HepG2 (cell line): ENCODE results near the gene CTSD. TPM values are rescaled to one million over a fixed set of nuclear protein-coding genes. Genes with fewer than 3 reads are reported as not detected.

Experiments used
- FOXA3 ChIP-seq: IDR thresholded peaks from 2 replicates; pipeline ENCODE4 v1.6.1; 2016; ENCODE audit warnings: missing genetic modification reagents, missing compliant biosample characterization
- FOXP4 ChIP-seq: sonication (generic); formaldehyde crosslinking; IDR thresholded peaks from 2 replicates; pipeline ENCODE4 v1.4.0; 2020; ENCODE audit warnings: missing genetic modification reagents
- GATAD2A ChIP-seq: IDR thresholded peaks from 2 replicates; pipeline ENCODE4 v1.6.1; 2016
- HOXA3 ChIP-seq: sonication (generic); formaldehyde crosslinking; IDR thresholded peaks from 2 replicates; pipeline ENCODE4 v1.5.0; 2020; ENCODE audit warnings: missing genetic modification reagents
- NFIC ChIP-seq: IDR thresholded peaks from 2 replicates; pipeline ENCODE4 v1.6.1; 2012; ENCODE audit warnings: mild to moderate bottlenecking, low read length, inconsistent platforms
- NFKB2 ChIP-seq: sonication (generic); formaldehyde crosslinking; IDR thresholded peaks from 2 replicates; pipeline ENCODE4 v1.4.0; 2020; ENCODE audit warnings: missing genetic modification reagents, borderline replicate concordance
- SPEN ChIP-seq: sonication (generic); formaldehyde crosslinking; IDR thresholded peaks from 2 replicates; pipeline ENCODE4 v1.5.1; 2020; ENCODE audit warnings: low read depth, mild to moderate bottlenecking, missing genetic modification reagents
- SRSF4 ChIP-seq: fragments of 200-400 bp; formaldehyde crosslinking; IDR thresholded peaks from one replicate; pipeline ENCODE4 v1.6.1; 2018; ENCODE audit warnings: mild to moderate bottlenecking, low read depth, low read length, moderate library complexity; ENCODE audit not compliant: poor library complexity, severe bottlenecking
- ZBTB38 ChIP-seq: sonication (generic); formaldehyde crosslinking; IDR thresholded peaks from 2 replicates; pipeline ENCODE4 v1.5.1; 2020; ENCODE audit warnings: mild to moderate bottlenecking, missing genetic modification reagents
- ZFP36 ChIP-seq: fragments of 150-350 bp; IDR thresholded peaks from 2 replicates; pipeline ENCODE4 v1.6.1; 2018; ENCODE audit warnings: borderline replicate concordance, low read length, low read depth; ENCODE audit not compliant: partially characterized antibody
- ZNF138 ChIP-seq: sonication (generic); formaldehyde crosslinking; IDR thresholded peaks from 2 replicates; pipeline ENCODE4 v1.5.0; 2020; ENCODE audit warnings: mild to moderate bottlenecking, low read depth, missing genetic modification reagents
- ZNF737 ChIP-seq: sonication (generic); formaldehyde crosslinking; IDR thresholded peaks from 2 replicates; pipeline ENCODE4 v1.5.0; 2020; ENCODE audit warnings: missing genetic modification reagents, mild to moderate bottlenecking, borderline replicate concordance
- ZSCAN30 ChIP-seq: sonication (generic); formaldehyde crosslinking; IDR thresholded peaks from 2 replicates; pipeline ENCODE4 v1.5.0; 2020; ENCODE audit warnings: mild to moderate bottlenecking, missing genetic modification reagents
- polyA plus RNA-seq, 8 experiments: library from polyadenylated mRNA; depleted of rRNA in 3 of 8; stranded (reverse) in 7 of 8; unstranded in 1 of 8; fragments of >200 nt; fragmentation: Illumina TruSeq in 4 of 8; extraction: Trizol in 4 of 8; gene quantifications; 2 replicates each; pipeline versions ENCODE4 v1.2.1 to v1.2.3, GENCODE V29; 2011 to 2016; ENCODE audit warnings: low read depth in 4 of 8, missing spikeins in 1 of 8, mixed read lengths in 1 of 8; ENCODE audit not compliant: insufficient read depth in 1 of 8
- total RNA-seq, 5 experiments: library from RNA; depleted of rRNA; stranded (reverse); fragments of >200 nt; fragmentation: Illumina TruSeq; extraction: Trizol; gene quantifications; 2 replicates each; pipeline ENCODE4 v1.2.3, GENCODE V29; 2016; ENCODE audit warnings: low read depth in 1 of 5
- TF ChIP-seq, protein P1 (sequence below): IDR thresholded peaks from 2 replicates; pipeline ENCODE4 v1.6.1; 2016
- TF ChIP-seq, protein P2 (sequence below): sonication (generic); formaldehyde crosslinking; conservative IDR thresholded peaks from 2 replicates; pipeline ENCODE4 v1.4.0; 2020; ENCODE audit warnings: mild to moderate bottlenecking, missing genetic modification reagents, moderate library complexity
- TF ChIP-seq, protein P3 (sequence below): sonication (generic); formaldehyde crosslinking; IDR thresholded peaks from 2 replicates; pipeline ENCODE4 v1.4.0; 2020; ENCODE audit warnings: mild to moderate bottlenecking, missing genetic modification reagents
- TF ChIP-seq, protein P4 (sequence below): sonication (generic); formaldehyde crosslinking; IDR thresholded peaks from 2 replicates; pipeline ENCODE4 v1.4.0; 2020; ENCODE audit warnings: missing genetic modification reagents

The CTSD gene
- total and polyA plus RNA-seq, 2 of the 13 experiments (the other 11 are each of a cell fraction or from before 2014, with no cell fraction given): 143 to 230 TPM

- TF ChIP-seq ZNF138 (no peak), SRSF4 (no peak), NFIC (no peak), HOXA3 (CRISPR knock-in tag) (0 out of 2 replicates have a peak, but pooled peaks have one; percentile 3), FOXA3 (no peak), ZSCAN30 (CRISPR knock-in tag) (no peak), ZBTB38 (CRISPR knock-in tag) (no peak), SPEN (no peak), NFKB2 (CRISPR knock-in tag) (no peak), ZNF737 (CRISPR knock-in tag) (no peak), FOXP4 (CRISPR knock-in tag) (peak; percentile 40; the same call in 1 of the 2 replicates), ZFP36 (peak; percentile 9), GATAD2A (peak; percentile 78)
- TF ChIP-seq, protein P1, sequence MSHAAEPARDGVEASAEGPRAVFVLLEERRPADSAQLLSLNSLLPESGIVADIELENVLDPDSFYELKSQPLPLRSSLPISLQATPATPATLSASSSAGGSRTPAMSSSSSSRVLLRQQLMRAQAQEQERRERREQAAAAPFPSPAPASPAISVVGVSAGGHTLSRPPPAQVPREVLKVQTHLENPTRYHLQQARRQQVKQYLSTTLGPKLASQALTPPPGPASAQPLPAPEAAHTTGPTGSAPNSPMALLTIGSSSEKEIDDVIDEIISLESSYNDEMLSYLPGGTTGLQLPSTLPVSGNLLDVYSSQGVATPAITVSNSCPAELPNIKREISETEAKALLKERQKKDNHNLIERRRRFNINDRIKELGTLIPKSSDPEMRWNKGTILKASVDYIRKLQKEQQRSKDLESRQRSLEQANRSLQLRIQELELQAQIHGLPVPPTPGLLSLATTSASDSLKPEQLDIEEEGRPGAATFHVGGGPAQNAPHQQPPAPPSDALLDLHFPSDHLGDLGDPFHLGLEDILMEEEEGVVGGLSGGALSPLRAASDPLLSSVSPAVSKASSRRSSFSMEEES (CRISPR knock-in tag): peak; percentile 75; the same call in 1 of the 2 replicates
- TF ChIP-seq, protein P2, sequence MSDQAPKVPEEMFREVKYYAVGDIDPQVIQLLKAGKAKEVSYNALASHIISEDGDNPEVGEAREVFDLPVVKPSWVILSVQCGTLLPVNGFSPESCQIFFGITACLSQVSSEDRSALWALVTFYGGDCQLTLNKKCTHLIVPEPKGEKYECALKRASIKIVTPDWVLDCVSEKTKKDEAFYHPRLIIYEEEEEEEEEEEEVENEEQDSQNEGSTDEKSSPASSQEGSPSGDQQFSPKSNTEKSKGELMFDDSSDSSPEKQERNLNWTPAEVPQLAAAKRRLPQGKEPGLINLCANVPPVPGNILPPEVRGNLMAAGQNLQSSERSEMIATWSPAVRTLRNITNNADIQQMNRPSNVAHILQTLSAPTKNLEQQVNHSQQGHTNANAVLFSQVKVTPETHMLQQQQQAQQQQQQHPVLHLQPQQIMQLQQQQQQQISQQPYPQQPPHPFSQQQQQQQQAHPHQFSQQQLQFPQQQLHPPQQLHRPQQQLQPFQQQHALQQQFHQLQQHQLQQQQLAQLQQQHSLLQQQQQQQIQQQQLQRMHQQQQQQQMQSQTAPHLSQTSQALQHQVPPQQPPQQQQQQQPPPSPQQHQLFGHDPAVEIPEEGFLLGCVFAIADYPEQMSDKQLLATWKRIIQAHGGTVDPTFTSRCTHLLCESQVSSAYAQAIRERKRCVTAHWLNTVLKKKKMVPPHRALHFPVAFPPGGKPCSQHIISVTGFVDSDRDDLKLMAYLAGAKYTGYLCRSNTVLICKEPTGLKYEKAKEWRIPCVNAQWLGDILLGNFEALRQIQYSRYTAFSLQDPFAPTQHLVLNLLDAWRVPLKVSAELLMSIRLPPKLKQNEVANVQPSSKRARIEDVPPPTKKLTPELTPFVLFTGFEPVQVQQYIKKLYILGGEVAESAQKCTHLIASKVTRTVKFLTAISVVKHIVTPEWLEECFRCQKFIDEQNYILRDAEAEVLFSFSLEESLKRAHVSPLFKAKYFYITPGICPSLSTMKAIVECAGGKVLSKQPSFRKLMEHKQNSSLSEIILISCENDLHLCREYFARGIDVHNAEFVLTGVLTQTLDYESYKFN (CRISPR knock-in tag): no peak
- TF ChIP-seq, protein P3, sequence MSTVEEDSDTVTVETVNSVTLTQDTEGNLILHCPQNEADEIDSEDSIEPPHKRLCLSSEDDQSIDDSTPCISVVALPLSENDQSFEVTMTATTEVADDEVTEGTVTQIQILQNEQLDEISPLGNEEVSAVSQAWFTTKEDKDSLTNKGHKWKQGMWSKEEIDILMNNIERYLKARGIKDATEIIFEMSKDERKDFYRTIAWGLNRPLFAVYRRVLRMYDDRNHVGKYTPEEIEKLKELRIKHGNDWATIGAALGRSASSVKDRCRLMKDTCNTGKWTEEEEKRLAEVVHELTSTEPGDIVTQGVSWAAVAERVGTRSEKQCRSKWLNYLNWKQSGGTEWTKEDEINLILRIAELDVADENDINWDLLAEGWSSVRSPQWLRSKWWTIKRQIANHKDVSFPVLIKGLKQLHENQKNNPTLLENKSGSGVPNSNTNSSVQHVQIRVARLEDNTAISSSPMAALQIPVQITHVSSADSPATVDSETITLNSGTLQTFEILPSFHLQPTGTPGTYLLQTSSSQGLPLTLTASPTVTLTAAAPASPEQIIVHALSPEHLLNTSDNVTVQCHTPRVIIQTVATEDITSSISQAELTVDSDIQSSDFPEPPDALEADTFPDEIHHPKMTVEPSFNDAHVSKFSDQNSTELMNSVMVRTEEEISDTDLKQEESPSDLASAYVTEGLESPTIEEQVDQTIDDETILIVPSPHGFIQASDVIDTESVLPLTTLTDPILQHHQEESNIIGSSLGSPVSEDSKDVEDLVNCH (CRISPR knock-in tag): no peak
- TF ChIP-seq, protein P4, sequence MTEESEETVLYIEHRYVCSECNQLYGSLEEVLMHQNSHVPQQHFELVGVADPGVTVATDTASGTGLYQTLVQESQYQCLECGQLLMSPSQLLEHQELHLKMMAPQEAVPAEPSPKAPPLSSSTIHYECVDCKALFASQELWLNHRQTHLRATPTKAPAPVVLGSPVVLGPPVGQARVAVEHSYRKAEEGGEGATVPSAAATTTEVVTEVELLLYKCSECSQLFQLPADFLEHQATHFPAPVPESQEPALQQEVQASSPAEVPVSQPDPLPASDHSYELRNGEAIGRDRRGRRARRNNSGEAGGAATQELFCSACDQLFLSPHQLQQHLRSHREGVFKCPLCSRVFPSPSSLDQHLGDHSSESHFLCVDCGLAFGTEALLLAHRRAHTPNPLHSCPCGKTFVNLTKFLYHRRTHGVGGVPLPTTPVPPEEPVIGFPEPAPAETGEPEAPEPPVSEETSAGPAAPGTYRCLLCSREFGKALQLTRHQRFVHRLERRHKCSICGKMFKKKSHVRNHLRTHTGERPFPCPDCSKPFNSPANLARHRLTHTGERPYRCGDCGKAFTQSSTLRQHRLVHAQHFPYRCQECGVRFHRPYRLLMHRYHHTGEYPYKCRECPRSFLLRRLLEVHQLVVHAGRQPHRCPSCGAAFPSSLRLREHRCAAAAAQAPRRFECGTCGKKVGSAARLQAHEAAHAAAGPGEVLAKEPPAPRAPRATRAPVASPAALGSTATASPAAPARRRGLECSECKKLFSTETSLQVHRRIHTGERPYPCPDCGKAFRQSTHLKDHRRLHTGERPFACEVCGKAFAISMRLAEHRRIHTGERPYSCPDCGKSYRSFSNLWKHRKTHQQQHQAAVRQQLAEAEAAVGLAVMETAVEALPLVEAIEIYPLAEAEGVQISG (CRISPR knock-in tag): peak; percentile 52; the same call in 1 of the 2 replicates
These were observed 1.7 kb downstream of the CTSD start (continued) for GRCh38 chr11:1761857-1762536.
